Activated T-helper 1 cell treated with Interleukin-2 at 50 U/mL for 16 hours (primary cell): ENCODE results near the gene PFN1.
"Not testable (repeated sequence)": the region's sequence is repeated elsewhere in the genome, so short reads cannot be mapped to it uniquely, and the experiment has no call there.

ENCODE experiments used
- DNase-seq: peaks from one replicate; pipeline ENCODE4 v3.0.0-alpha.2; 2020; ENCODE audit warnings: low read depth

PFN1 gene

GRCh38 chr17:4921320-4921719 lies 27.0 kb downstream of the PFN1 start:
- DNase-seq = no peak

DNA sequence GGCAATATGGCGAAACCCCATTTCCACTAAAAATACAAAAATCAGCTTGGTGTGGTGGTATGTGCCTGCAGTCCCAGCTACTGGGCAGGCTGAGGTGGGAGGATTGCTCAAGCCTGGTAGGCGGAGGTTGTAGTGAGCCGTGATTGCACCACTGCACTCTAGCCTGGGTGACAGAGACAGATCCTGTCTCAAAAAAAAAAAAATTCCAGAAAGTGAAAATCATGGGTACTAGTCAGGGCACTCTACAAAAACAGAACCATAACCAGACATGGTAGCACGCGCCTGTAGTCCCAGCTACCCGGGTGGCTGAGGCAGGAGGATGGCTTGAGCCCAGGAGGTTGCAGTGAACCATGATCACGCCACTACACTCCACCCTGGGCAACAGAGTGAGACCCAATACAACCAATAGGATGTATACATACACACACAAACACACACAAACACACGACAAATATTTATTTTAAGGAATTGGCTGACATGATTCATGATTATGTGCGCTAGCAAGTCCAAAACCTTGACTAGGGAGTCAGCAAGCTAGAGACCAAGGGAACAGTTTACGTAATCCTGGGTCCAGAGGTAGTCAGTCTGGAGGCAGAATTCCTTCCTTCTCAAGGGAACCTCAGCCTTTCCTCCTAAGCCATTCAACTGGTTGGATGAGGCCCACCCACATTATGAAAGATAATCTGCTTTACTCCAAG lies 27.8 kb downstream of the PFN1 start:
- no peak for DNase-seq

DNA sequence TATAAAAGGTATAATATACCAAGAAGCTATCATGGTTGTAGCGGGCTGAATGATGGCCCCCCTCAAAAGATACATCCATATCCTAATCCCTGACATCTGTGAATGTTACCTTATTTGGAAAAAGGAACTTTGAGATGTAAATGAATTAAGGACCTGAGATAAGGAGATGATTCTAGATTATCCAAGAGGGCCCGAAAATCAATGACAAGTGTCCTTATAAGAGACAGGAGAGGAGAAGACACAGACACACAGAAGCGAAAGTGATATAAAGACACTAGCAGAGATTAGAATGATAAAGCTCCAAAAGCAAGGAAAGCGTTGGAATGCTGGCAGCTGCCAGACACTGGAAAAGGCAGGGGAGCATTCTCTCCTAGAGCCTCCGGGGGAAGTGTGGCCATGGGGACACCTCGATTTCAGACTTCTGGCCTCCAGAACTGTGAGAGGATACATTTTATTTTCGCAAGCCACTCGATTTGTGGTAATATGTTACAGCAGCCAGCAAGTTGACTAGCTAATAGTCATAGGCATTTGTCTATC lies 28.8 kb downstream of the PFN1 start:
- no peak for DNase-seq

DNA sequence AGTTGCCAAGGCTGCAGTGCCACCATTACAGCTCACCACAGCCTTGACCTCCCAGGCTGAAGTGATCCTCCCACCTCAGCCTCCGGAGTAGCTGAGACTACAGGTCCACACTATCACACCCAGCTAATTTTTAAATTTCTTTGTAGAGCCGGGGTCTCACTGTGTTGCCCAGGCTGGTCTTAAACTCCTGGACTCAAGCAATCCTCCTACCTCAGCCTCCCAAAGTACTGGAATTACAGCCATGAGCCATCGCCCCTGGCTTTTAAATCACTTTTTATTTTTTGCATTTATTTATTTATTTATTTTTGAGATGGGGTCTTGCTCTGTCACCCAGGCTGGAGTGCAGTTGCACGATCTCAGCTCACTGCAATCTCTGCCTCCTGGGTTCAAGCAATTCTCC lies 33.8 kb downstream of the PFN1 start:
- DNase-seq = not testable (repeated sequence)

DNA sequence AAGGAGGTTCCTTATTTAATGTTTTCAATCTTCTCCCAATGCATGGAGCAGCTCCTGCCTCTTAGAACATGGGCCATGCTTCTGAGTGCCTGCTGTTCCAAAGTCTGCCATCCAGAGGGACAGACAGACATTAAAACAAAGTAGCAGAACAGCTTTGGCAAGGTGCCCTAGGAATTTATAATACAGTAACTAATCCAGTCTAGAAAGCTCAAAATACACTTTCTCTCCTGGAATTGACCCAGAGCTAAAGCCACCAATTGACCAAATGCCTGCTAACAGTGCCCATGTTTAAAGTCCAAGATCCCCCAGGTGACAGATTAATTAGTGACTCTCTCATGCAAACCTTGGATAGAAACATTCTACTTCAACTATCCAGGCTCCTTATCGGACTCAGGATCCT lies 34.3 kb downstream of the PFN1 start:
- no peak for DNase-seq

DNA sequence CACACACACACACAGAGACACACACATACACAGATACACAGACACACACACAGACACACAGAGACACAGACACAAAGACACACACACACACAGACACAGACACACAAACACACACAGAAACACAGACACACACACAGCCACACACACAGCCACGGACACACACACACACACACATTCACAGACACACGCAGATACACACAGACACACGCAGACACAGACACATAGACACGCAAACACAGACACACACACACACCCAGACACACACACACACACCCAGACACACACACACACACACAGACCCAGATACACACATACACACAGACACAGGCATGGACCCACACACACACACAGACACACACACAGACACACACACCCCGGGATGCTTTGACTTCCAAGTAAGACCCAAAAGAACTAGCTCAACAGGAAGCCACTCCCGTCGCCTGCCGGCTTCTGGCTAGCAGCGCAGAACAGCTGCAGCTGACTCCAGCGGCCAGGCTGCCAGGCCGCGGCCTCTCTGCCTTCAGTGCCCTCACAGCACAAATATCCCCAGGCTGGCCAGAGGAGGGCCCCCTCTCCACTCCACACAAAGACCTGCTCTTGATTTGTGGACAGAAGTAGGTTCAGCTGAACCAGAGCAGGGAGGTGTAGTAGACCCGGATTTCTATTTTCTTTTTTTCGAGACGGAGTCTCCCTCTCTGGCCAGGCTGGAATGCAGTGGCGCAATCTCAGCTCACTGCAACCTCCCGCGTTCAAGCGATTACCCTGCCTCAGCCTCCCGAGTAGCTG lies 39.4 kb downstream of the PFN1 start:
- DNase-seq = peak; percentile 60

GRCh38 chr17:4908301-4908700 lies 40.0 kb downstream of the PFN1 start:
- DNase-seq = no peak

DNA sequence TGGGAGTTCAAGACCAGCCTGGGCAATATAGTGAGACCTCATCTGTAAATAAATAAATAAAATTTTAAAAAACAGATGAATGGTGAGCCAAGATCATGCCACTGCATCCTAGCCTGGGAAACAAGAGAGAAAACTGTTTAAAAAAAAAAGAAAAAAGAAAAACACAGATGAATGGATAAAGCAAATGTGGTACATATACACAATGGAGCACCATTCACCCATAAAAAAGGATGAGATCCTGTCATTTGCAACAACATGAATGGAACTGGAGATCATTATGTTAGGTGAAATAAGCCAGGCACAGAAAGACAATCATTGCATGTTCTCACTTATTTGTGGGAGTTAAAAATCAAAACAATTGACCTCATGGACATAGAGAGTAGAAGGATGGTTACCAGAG lies 41.7 kb downstream of the PFN1 start:
- not testable (repeated sequence) for DNase-seq

- peak; percentile 47 for DNase-seq
Observed at GRCh38 chr17:4903051-4903818, 45.1 kb downstream of the PFN1 start, which contains the start of gene CHRNE. Gene CHRNE (minus strand): TSS chr17:4903098. CDS start chr17:4903063, 35 bp downstream.

DNA sequence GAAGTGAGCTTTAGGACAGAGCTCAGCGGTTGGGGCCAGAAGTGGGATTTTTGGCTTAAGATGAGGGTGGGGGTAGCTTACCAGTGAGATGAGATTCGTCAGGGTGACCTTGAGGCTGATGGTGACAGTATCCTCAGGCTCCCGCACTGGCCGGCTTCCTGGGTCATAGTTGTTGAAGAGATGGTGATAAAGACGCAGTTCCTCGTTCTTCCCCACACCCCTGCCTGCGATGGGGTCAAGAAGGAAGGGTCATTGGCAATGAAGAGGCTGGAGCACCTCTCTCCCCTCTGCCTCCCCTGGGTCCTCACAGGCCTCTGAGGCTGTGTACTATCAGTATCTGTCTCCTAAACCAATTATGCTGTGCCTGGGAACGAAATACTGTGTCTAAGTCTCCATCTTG lies 45.8 kb downstream of the PFN1 start:
- no peak for DNase-seq

DNA sequence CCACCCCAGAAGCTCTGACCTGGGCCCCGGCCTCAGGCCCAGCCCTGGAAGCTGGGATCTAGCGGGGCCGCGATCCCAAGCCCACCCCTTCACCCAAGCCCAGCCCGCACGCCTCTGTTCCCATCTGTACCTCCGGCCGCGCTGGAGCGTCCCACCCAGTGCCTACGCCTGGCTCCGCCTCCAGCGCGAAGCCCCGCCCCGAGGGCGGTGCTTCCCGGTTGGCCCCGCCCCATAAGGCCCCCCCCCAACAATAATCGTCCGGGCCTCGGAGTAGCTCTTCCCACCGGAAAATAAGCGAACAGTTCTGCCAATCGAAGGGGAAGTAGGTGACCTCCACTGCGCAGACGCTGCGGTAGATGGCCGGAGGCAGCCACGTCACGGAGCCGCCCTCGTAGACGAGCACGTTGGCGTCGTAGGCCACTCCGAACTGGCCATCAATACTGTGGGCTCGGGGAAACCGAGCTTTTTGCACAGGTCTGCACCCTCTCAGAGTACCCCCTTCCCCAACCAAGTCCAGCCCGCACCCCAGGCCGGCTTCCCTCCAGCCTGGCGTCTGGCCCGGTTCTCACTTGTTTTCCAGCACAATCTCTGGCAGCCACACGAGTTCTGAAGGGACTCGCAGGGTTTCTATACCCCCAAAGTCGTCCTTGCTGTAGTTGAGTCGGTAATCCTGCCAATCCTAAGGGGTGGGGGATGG lies 46.5 kb downstream of the PFN1 start:
- no peak for DNase-seq

DNA sequence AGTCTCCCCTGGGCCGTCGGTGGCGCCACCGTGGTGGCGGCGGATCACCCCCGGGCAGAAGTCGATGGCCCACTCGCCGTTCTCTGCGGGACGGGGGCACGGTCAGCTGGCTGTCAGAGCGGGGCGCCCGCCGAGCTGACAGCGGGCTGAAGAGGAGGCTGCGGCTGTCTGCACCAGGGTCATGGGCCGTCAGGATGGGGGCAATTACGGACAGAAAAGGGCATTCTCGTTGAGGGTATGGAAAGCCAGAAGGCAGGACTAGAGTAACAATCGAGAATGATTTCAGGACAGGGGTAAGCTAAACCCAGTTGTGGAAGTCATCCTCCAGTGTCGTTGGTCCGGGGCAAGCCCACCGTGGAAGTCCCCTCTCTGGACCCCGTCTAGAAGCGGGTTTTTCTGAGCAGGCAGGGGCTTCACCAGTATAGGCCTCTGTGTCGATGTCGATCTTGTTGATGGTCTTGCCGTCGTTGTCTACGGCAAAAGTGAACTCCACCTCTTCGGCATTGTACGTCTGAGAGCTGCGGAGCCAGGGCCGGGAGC lies 47.2 kb downstream of the PFN1 start:
- DNase-seq = no peak

- DNase-seq = peak; percentile 43
Observed at GRCh38 chr17:4900231-4901107, 47.9 kb downstream of the PFN1 start.

DNA sequence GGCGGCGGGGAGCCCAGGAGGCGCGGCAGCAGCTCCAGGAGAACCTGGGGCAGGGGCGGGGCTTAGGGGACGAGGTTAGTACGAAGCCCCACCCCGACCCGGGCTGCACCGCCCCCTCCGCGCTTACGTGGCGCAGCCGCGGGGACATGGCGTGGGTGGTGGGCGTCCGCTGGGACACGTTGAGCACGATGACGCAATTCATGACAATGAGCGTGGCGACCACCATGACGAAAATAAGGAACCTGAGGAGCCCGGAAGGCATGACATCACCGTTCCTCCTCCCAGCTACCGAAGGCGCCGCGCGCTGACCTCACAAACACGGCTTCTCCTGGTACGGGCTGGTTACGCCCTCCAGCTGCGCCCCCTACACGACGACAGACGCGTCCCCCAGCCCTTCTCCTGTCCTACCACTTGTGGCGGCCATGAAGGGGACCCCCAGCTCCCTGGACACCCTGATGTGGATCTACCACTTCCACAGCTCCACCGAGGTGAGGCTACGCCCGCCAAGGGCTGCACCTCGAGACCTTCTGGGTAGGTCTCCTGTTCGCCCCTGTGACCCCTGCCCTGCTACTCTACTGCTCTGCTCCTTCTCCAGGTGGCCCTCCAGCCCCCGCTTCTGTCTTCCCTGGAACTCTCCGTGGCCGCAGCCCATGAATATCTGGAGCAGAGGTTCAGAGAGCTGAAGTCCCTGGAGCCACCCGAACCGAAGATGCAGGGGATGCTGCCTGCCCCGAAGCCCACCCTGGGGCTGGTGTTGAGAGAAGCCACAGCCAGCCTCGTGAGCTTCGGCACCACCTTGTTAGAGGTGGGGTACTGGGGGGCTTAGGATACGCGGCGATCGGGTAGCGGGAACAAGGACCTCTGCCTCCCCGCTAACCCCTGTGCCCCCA lies 48.7 kb downstream of the PFN1 start, which contains the start of gene C17orf107:
TSS of gene C17orf107 (plus strand) at position 196 of the 890 bp plus-strand sequence. CDS start at position 423, 227 bp downstream.
- DNase-seq = peak; percentile 76

- no peak for DNase-seq
Observed at GRCh38 chr17:4898927-4899326, 49.4 kb downstream of the PFN1 start.

- DNase-seq = no peak
Observed at GRCh38 chr17:4898351-4898750, 50.0 kb downstream of the PFN1 start.

GRCh38 chr17:4897785-4898184 lies 50.5 kb downstream of the PFN1 start:
- DNase-seq = no peak

DNA sequence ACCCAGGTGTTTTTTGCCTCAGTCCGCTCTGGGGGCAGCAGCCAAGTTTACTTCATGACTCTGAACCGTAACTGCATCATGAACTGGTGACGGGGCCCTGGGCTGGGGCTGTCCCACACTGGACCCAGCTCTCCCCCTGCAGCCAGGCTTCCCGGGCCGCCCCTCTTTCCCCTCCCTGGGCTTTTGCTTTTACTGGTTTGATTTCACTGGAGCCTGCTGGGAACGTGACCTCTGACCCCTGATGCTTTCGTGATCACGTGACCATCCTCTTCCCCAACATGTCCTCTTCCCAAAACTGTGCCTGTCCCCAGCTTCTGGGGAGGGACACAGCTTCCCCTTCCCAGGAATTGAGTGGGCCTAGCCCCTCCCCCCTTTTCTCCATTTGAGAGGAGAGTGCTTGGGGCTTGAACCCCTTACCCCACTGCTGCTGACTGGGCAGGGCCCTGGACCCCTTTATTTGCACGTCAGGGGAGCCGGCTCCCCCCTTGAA lies 51.1 kb downstream of the PFN1 start:
- no peak for DNase-seq
